HepG2 (cell line): ENCODE data around the gene RRAGB. TPM values are rescaled to one million over a fixed set of nuclear protein-coding genes. Genes with fewer than 3 reads are reported as not detected.

ENCODE experiments used
- ATAC-seq: fragments of 200-7000 bp; cut with Tn5 transposase; 3 replicates; pipeline ENCODE4 v1.9.1; 2020; ENCODE audit warnings: mild to moderate bottlenecking, moderate library complexity
- BruUV-seq: library from RNA; stranded (reverse); fragments of 400-500 nt; replicated peaks from 2 replicates; lab custom pipeline; 2021; lab: Mats Ljungman, UMichigan
- CTCF ChIA-PET: fragments of 300-600 bp; formaldehyde crosslinking; extraction: SDS; loops from one replicate; lab custom pipeline; 2021; ENCODE audit warnings: low total read pairs, inconsistent platforms, low intra/inter-chr PET ratio; lab: Yijun Ruan, JAX
- POLR2A ChIA-PET: fragments of 350-600 bp; sonication (Branson Sonifier 250); formaldehyde crosslinking; loops from one replicate; lab custom pipeline; 2020; ENCODE audit warnings: antibody characterized with exemption, inconsistent platforms; lab: Yijun Ruan, JAX
- DNase-seq: peaks from one replicate; pipeline ENCODE4 v3.0.0-alpha.2; 2015; ENCODE audit warnings: low spot score
- FAIRE-seq: peaks from 3 replicates; lab custom pipeline; 2011; peaks lifted over from hg19 to GRCh38; lab: Jason Lieb, UNC
- H2AFZ ChIP-seq: one replicate; pipeline ENCODE4 v1.6.1; 2011; ENCODE audit warnings: low read length, inconsistent platforms
- H3K27ac ChIP-seq: fragments of 300-600 bp; 3 replicates; pipeline ENCODE4 v1.8.0; 2011; ENCODE audit warnings: mixed run types, mild to moderate bottlenecking, mixed read lengths, low read length, inconsistent platforms; ENCODE audit not compliant: insufficient read depth; ENCODE audit errors: extremely low read length
- H3K27me3 ChIP-seq, 2 experiments: fragments of 200-600 bp in 1 of 2; 2 replicates in 1 of 2; 3 replicates in 1 of 2; pipeline versions ENCODE4 v1.6.0 to v1.8.0; 2011; ENCODE audit warnings: low read length in 2 of 2, mild to moderate bottlenecking in 2 of 2, moderate library complexity in 2 of 2, inconsistent platforms in 1 of 2; ENCODE audit not compliant: insufficient read depth in 2 of 2, control insufficient read depth in 1 of 2
- H3K36me3 ChIP-seq, 2 experiments: fragments of 200-600 bp in 1 of 2; replicated peaks in 1 of 2; 2 replicates in 1 of 2; 3 replicates in 1 of 2; pipeline versions ENCODE4 v1.5.1 to v1.8.0; 2011; ENCODE audit warnings: low read length in 2 of 2, inconsistent platforms in 1 of 2; ENCODE audit not compliant: insufficient read depth in 2 of 2, control insufficient read depth in 1 of 2
- H3K4me1 ChIP-seq: 2 replicates; pipeline ENCODE4 v1.5.1; 2012; ENCODE audit warnings: low read length, inconsistent platforms; ENCODE audit not compliant: insufficient read depth
- H3K4me2 ChIP-seq: 2 replicates; pipeline ENCODE4 v1.6.0; 2011; ENCODE audit warnings: low read depth, low read length, inconsistent platforms
- H3K4me3 ChIP-seq, 3 experiments: fragments of 200-600 bp in 1 of 3; sonication (generic), shearing (Covaris generic) in 1 of 3; replicated peaks in 1 of 3; 2 replicates each; pipeline ENCODE4 v1.5.1; 2011 to 2016; ENCODE audit warnings: low read length in 3 of 3, inconsistent platforms in 2 of 3, low read depth in 2 of 3, mild to moderate bottlenecking in 2 of 3, control low read depth in 1 of 3, mixed read lengths in 1 of 3; ENCODE audit not compliant: insufficient read depth in 1 of 3
- H3K79me2 ChIP-seq: one replicate; pipeline ENCODE4 v1.6.1; 2011; ENCODE audit warnings: low read length, inconsistent platforms; ENCODE audit not compliant: insufficient read depth
- H3K9ac ChIP-seq: 2 replicates; pipeline ENCODE4 v1.6.0; 2011; ENCODE audit warnings: mild to moderate bottlenecking, low read depth, low read length, inconsistent platforms; ENCODE audit not compliant: insufficient read depth
- H3K9me3 ChIP-seq: 2 replicates; pipeline ENCODE4 v1.5.1; 2012; ENCODE audit warnings: mild to moderate bottlenecking, low read length
- H4K20me1 ChIP-seq: 2 replicates; pipeline ENCODE4 v1.6.0; 2011; ENCODE audit warnings: inconsistent platforms, mild to moderate bottlenecking, low read length, moderate library complexity; ENCODE audit not compliant: insufficient read depth
- JUN ChIP-seq: sonication (generic); formaldehyde crosslinking; IDR thresholded peaks from 2 replicates; pipeline ENCODE4 v1.4.0; 2020; ENCODE audit warnings: mild to moderate bottlenecking, missing genetic modification reagents
- RELA ChIP-seq: sonication (generic); formaldehyde crosslinking; IDR thresholded peaks from 2 replicates; pipeline ENCODE4 v1.4.0; 2020; ENCODE audit warnings: missing genetic modification reagents
- TBP ChIP-seq: sonication (generic); formaldehyde crosslinking; IDR thresholded peaks from 2 replicates; pipeline ENCODE4 v1.5.0; 2020; ENCODE audit warnings: missing genetic modification reagents
- ZMYM3 ChIP-seq: sonication (generic); formaldehyde crosslinking; IDR thresholded peaks from 2 replicates; pipeline ENCODE4 v1.5.1; 2020; ENCODE audit warnings: mild to moderate bottlenecking, missing genetic modification reagents
- ZNF121 ChIP-seq: sonication (generic); formaldehyde crosslinking; IDR thresholded peaks from 2 replicates; pipeline ENCODE4 v1.5.0; 2020; ENCODE audit warnings: mild to moderate bottlenecking, missing genetic modification reagents
- ZNF124 ChIP-seq: sonication (generic); formaldehyde crosslinking; IDR thresholded peaks from 2 replicates; pipeline ENCODE4 v1.4.0; 2020; ENCODE audit warnings: missing genetic modification reagents
- ZNF275 ChIP-seq: sonication (generic); formaldehyde crosslinking; IDR thresholded peaks from 2 replicates; pipeline ENCODE4 v1.8.0; 2022; ENCODE audit warnings: missing genetic modification reagents, mild to moderate bottlenecking, inconsistent platforms, borderline replicate concordance
- ZNF770 ChIP-seq: sonication (generic); formaldehyde crosslinking; IDR thresholded peaks from 2 replicates; pipeline ENCODE4 v1.5.0; 2020; ENCODE audit warnings: mild to moderate bottlenecking, missing genetic modification reagents
- ZNF83 ChIP-seq: sonication (generic); formaldehyde crosslinking; IDR thresholded peaks from 2 replicates; pipeline ENCODE4 v1.4.0; 2020; ENCODE audit warnings: missing genetic modification reagents, mild to moderate bottlenecking, borderline replicate concordance
- WGBS: methylation state at CpG from one replicate; pipeline ENCODE4 v1.1.6; 2017; ENCODE audit warnings: low lambda C conversion rate; 5-methylcytosine and 5-hydroxymethylcytosine counted together
- in situ Hi-C: cut with HindIII; loops from 2 replicates; pipeline ENCODE4 v1.10.0; 2017; ENCODE audit warnings: low pct_unique_long_range_greater_than_20kb; ENCODE audit not compliant: extremely low pct_ligation_motif_present
- intact Hi-C: fragments of 100-400 bp; cut with micrococcal nuclease; formaldehyde crosslinking; loops from one replicate; pipeline ENCODE4 v1.10.0; 2022; ENCODE audit not compliant: unreplicated experiment
- polyA plus RNA-seq, 8 experiments: library from polyadenylated mRNA; depleted of rRNA in 3 of 8; stranded (reverse) in 7 of 8; unstranded in 1 of 8; fragments of >200 nt; fragmentation: Illumina TruSeq in 4 of 8; extraction: Trizol in 4 of 8; gene quantifications; 2 replicates each; pipeline versions ENCODE4 v1.2.1 to v1.2.3, GENCODE V29; 2011 to 2016; ENCODE audit warnings: low read depth in 4 of 8, missing spikeins in 1 of 8, mixed read lengths in 1 of 8; ENCODE audit not compliant: insufficient read depth in 1 of 8
- total RNA-seq, 5 experiments: library from RNA; depleted of rRNA; stranded (reverse); fragments of >200 nt; fragmentation: Illumina TruSeq; extraction: Trizol; gene quantifications; 2 replicates each; pipeline ENCODE4 v1.2.3, GENCODE V29; 2016; ENCODE audit warnings: low read depth in 1 of 5

RRAGB gene
- total and polyA plus RNA-seq, 2 of the 13 experiments (the other 11 are each of a cell fraction or from before 2014, with no cell fraction given), result 12.2 to 19.9 TPM

GRCh38 chrX:55716937-55717336 is 612 bp upstream of the RRAGB start:
- 0 out of 2 replicates have a peak overlapping the region, but pooled peaks have one; percentile 43 for H3K9ac ChIP-seq
- in situ Hi-C loops, result loop anchor here (25.0 kb wide), 1 partner anchor 580 kb away; no protein-coding TSS in a partner anchor
- ATAC-seq (no peak), FAIRE-seq (no peak), DNase-seq (no peak)
- TF ChIP-seq ZNF770 (CRISPR knock-in tag), result peak; percentile 76
- TF ChIP-seq ZNF124 (CRISPR knock-in tag), result no peak
- TF ChIP-seq JUN (CRISPR knock-in tag), result no peak
- no peak for TF ChIP-seq ZNF83
- peak; percentile 62; the same call in 1 of the 2 replicates for TF ChIP-seq ZNF121 (CRISPR knock-in tag)
- no peak for TF ChIP-seq RELA (CRISPR knock-in tag)
- TF ChIP-seq ZMYM3, result 0 out of 2 replicates have a peak, but pooled peaks have one; percentile 20
- TF ChIP-seq ZNF275 (CRISPR knock-in tag), result no peak
- no peak for TF ChIP-seq TBP (CRISPR knock-in tag)
- intact Hi-C loops, result loop anchor here (5.0 kb wide), 1 partner anchor 530 kb away; no protein-coding TSS in a partner anchor
- no TSS peak for BruUV-seq
- H3K9me3 ChIP-seq, result no peaks in the 10 kb centered on the region
- H3K4me2 ChIP-seq, result peak overlapping the region; percentile 74
- no peak overlapping the region for H3K27ac ChIP-seq
- ChIA-PET POLR2A (no interaction called here), CTCF (no interaction called here)
- peaks cover 6% of the 10 kb centered on the region for H3K79me2 ChIP-seq
- peaks cover 12% of the 10 kb centered on the region for H3K4me1 ChIP-seq
- WGBS, result 37% methylated on average over 3 of the region's 3 CpGs
- H3K36me3 ChIP-seq, result no peaks in the 10 kb centered on the region
- no peaks in the 10 kb centered on the region for H3K27me3 ChIP-seq
- peak overlapping the region; percentile 90 for H2AFZ ChIP-seq
- no peaks in the 10 kb centered on the region for H4K20me1 ChIP-seq
- H3K4me3 ChIP-seq, result peak overlapping the region; percentile 43 to 74 (median 64); a peak in 5 of 6 replicates
